PC-3 (cell line): ENCODE results near the gene KIAA0586. TPM values are rescaled to one million over a fixed set of nuclear protein-coding genes. Genes with fewer than 3 reads are reported as not detected.

Experiments
- ATAC-seq: fragments of 200-7000 bp; cut with Tn5 transposase; 2 replicates; pipeline ENCODE4 v1.9.1; 2020; ENCODE audit warnings: mild to moderate bottlenecking, moderate library complexity
- BruUV-seq: library from RNA; stranded (reverse); fragments of 400-500 nt; replicated peaks from 2 replicates; lab custom pipeline; 2021; lab: Mats Ljungman, UMichigan
- CTCF ChIA-PET: fragments of 300-600 bp; sonication (Branson Sonifier 250); formaldehyde crosslinking; loops from one replicate; lab custom pipeline; 2022; ENCODE audit warnings: antibody characterized with exemption; lab: Charles Lee
- POLR2A ChIA-PET: fragments of 300-600 bp; sonication (Branson Sonifier 250); formaldehyde crosslinking; loops from one replicate; lab custom pipeline; 2022; ENCODE audit warnings: antibody characterized with exemption; ENCODE audit not compliant: unreplicated experiment; lab: Charles Lee
- DNase-seq: peaks from one replicate; pipeline ENCODE4 v3.0.0-alpha.2; 2015
- H2AFZ ChIP-seq: fragments of 300-600 bp; sonication (generic); 2 replicates; pipeline ENCODE4 v1.6.0; 2016; ENCODE audit warnings: antibody characterized with exemption, low read length
- H3F3A ChIP-seq: fragments of 300-600 bp; sonication (generic); one replicate; pipeline ENCODE4 v1.6.0; 2017; ENCODE audit warnings: antibody characterized with exemption, low read length, control low read depth, mild to moderate bottlenecking; ENCODE audit not compliant: unreplicated experiment
- H3K27ac ChIP-seq: fragments of 300-600 bp; sonication (generic); 2 replicates; pipeline ENCODE4 v1.5.1; 2016; ENCODE audit warnings: mild to moderate bottlenecking, low read length
- H3K27me3 ChIP-seq: fragments of 300-600 bp; sonication (generic); 2 replicates; pipeline ENCODE4 v1.6.1; 2016; ENCODE audit warnings: low read length, mixed read lengths
- H3K36me3 ChIP-seq: fragments of 300-600 bp; sonication (generic); 2 replicates; pipeline ENCODE4 v1.6.1; 2016; ENCODE audit warnings: low read depth, mixed run types, low read length, mixed read lengths
- H3K4me1 ChIP-seq: fragments of 300-600 bp; sonication (generic); 2 replicates; pipeline ENCODE4 v1.5.1; 2016; ENCODE audit warnings: low read length; ENCODE audit not compliant: insufficient read depth
- H3K4me2 ChIP-seq: fragments of 300-600 bp; sonication (generic); 2 replicates; pipeline ENCODE4 v1.6.0; 2016; ENCODE audit warnings: low read length
- H3K4me3 ChIP-seq: fragments of 300-600 bp; sonication (generic); 2 replicates; pipeline ENCODE4 v1.5.1; 2016; ENCODE audit warnings: mild to moderate bottlenecking, low read length, mixed read lengths
- H3K79me2 ChIP-seq: fragments of 300-600 bp; sonication (generic); 2 replicates; pipeline ENCODE4 v1.6.1; 2017; ENCODE audit warnings: low read length, mixed read lengths
- H3K9ac ChIP-seq: fragments of 300-600 bp; sonication (generic); 2 replicates; pipeline ENCODE4 v1.6.0; 2016; ENCODE audit warnings: mild to moderate bottlenecking, low read length
- H3K9me2 ChIP-seq: fragments of 300-600 bp; sonication (generic); replicated peaks from 2 replicates; pipeline ENCODE4 v1.6.1; 2016; ENCODE audit warnings: mixed run types, low read length, mixed read lengths
- H3K9me3 ChIP-seq: fragments of 300-600 bp; sonication (generic); 2 replicates; pipeline ENCODE4 v1.6.1; 2016; ENCODE audit warnings: low read length, mixed read lengths
- H4K20me1 ChIP-seq: fragments of 300-600 bp; sonication (generic); 2 replicates; pipeline ENCODE4 v1.6.1; 2016; ENCODE audit warnings: low read length, mixed read lengths
- CTCF ChIP-seq: fragments of 300-600 bp; sonication (generic); conservative IDR thresholded peaks from 2 replicates; pipeline ENCODE4 v1.5.1; 2017; ENCODE audit warnings: antibody characterized with exemption, low read depth, mild to moderate bottlenecking, low read length
- EZH2 ChIP-seq: fragments of 300-600 bp; sonication (generic); IDR thresholded peaks from one replicate; pipeline ENCODE4 v1.6.1; 2017; ENCODE audit warnings: antibody characterized with exemption, mild to moderate bottlenecking, low read length; ENCODE audit not compliant: unreplicated experiment
- EZH2phosphoT487 ChIP-seq: fragments of 300-600 bp; sonication (generic); IDR thresholded peaks from 2 replicates; pipeline ENCODE4 v1.6.1; 2018; ENCODE audit warnings: mild to moderate bottlenecking, antibody characterized with exemption, low read length, borderline replicate concordance
- intact Hi-C: fragments of 100-400 bp; cut with micrococcal nuclease; formaldehyde crosslinking; loops from 2 replicates; pipeline ENCODE4 v1.9.0; 2023
- total RNA-seq: library from RNA; depleted of rRNA; stranded (reverse); fragments of >200 nt; gene quantifications from 2 replicates; pipeline ENCODE4 v1.2.3, GENCODE V29; 2014

KIAA0586 gene
- total RNA-seq, 1 experiment from 2014 or later: 50.3 TPM

- Histone ChIP-seq H3K9me2 (no peaks in the 10 kb centered on the region), H3K36me3 (no peaks in the 10 kb centered on the region), H3K27ac (no peak overlapping the region), H3K9ac (no peak overlapping the region), H3K4me3 (no peak overlapping the region), H3K4me2 (no peak overlapping the region), H3K4me1 (no peaks in the 10 kb centered on the region), H3F3A (no peaks in the 10 kb centered on the region), H3K9me3 (no peaks in the 10 kb centered on the region), H3K79me2 (no peaks in the 10 kb centered on the region), H2AFZ (no peak overlapping the region), H4K20me1 (no peaks in the 10 kb centered on the region), H3K27me3 (no peaks in the 10 kb centered on the region)
- TF ChIP-seq EZH2 (no peak), EZH2phosphoT487 (no peak), CTCF (no peak)
- ATAC-seq (no peak), DNase-seq (no peak)
- ChIA-PET POLR2A (no interaction called here), CTCF (no interaction called here)
- no TSS peak for BruUV-seq
- intact Hi-C loops: no loop called here
Measured at GRCh38 chr14:58547649-58548048, 120.1 kb downstream of the KIAA0586 start.

GRCh38 chr14:58549105-58549757 lies 121.7 kb downstream of the KIAA0586 start:
- ChIA-PET CTCF (no interaction called here), POLR2A (no interaction called here)

More at GRCh38 chr14:58549105-58549757, 121.7 kb downstream of the KIAA0586 start:
- H3K79me2 ChIP-seq: no peaks in the 10 kb centered on the region
- H3K27me3 ChIP-seq: no peaks in the 10 kb centered on the region
- no peaks in the 10 kb centered on the region for H3K9me3 ChIP-seq
- no peaks in the 10 kb centered on the region for H4K20me1 ChIP-seq
- TF ChIP-seq EZH2: no peak
- no peak for TF ChIP-seq CTCF
- no peak for TF ChIP-seq EZH2phosphoT487
- H3K36me3 ChIP-seq: no peaks in the 10 kb centered on the region
- H2AFZ ChIP-seq: no peak overlapping the region
- no peak overlapping the region for H3K4me2 ChIP-seq
- H3K4me1 ChIP-seq: no peaks in the 10 kb centered on the region
- no peak for ATAC-seq
- H3K27ac ChIP-seq: no peak overlapping the region
- no peaks in the 10 kb centered on the region for H3F3A ChIP-seq
- H3K9ac ChIP-seq: no peak overlapping the region
- intact Hi-C loops: no loop called here
- no peak overlapping the region for H3K4me3 ChIP-seq
- DNase-seq: no peak
- no peaks in the 10 kb centered on the region for H3K9me2 ChIP-seq
- BruUV-seq: no TSS peak
